DND-41 (cell line): ENCODE results near the gene SHD.

ENCODE experiments used
- ATAC-seq: fragments of 200-7000 bp; cut with Tn5 transposase; 3 replicates; pipeline ENCODE4 v1.9.1; 2021; ENCODE audit warnings: low read depth; ENCODE audit not compliant: insufficient read depth
- DNase-seq: peaks from one replicate; pipeline ENCODE4 v3.0.0-alpha.2; 2020
- H2AFZ ChIP-seq: 2 replicates; pipeline ENCODE4 v1.6.0; 2012; ENCODE audit warnings: low read depth, low read length
- H3K27ac ChIP-seq: 2 replicates; pipeline ENCODE4 v1.5.1; 2012; ENCODE audit warnings: low read length, inconsistent platforms
- H3K27me3 ChIP-seq: fragments of 200-600 bp; sonication (generic); 2 replicates; pipeline ENCODE4 v1.6.0; 2012; ENCODE audit warnings: low read length, mild to moderate bottlenecking, inconsistent platforms; ENCODE audit not compliant: insufficient read depth, poor library complexity
- H3K36me3 ChIP-seq: 2 replicates; pipeline ENCODE4 v1.5.1; 2012; ENCODE audit warnings: low read length, inconsistent platforms; ENCODE audit not compliant: insufficient read depth
- H3K4me1 ChIP-seq: 2 replicates; pipeline ENCODE4 v1.5.1; 2012; ENCODE audit warnings: mild to moderate bottlenecking, low read length; ENCODE audit not compliant: insufficient read depth
- H3K4me2 ChIP-seq: 2 replicates; pipeline ENCODE4 v1.6.0; 2012; ENCODE audit warnings: mild to moderate bottlenecking, moderate library complexity, low read length, inconsistent platforms; ENCODE audit not compliant: insufficient read depth
- H3K4me3 ChIP-seq, 2 experiments: fragments of 200-600 bp in 1 of 2; shearing (Covaris generic) in 1 of 2; 2 replicates each; pipeline ENCODE4 v1.5.1; 2012 to 2016; ENCODE audit warnings: inconsistent platforms in 2 of 2, low read length in 2 of 2, mild to moderate bottlenecking in 2 of 2, low read depth in 1 of 2, moderate library complexity in 1 of 2
- H3K79me2 ChIP-seq: 2 replicates; pipeline ENCODE4 v1.6.0; 2012; ENCODE audit warnings: low read length, inconsistent platforms; ENCODE audit not compliant: insufficient read depth
- H3K9ac ChIP-seq: 2 replicates; pipeline ENCODE4 v1.6.0; 2012; ENCODE audit warnings: low read depth, mild to moderate bottlenecking, inconsistent platforms, low read length, moderate library complexity
- H3K9me3 ChIP-seq: 2 replicates; pipeline ENCODE4 v1.5.1; 2012; ENCODE audit warnings: low read length, moderate library complexity, mild to moderate bottlenecking, inconsistent platforms; ENCODE audit not compliant: insufficient read depth, severe bottlenecking
- H4K20me1 ChIP-seq: 2 replicates; pipeline ENCODE4 v1.6.0; 2012; ENCODE audit warnings: low read length; ENCODE audit not compliant: insufficient read depth
- CTCF ChIP-seq: IDR thresholded peaks from 2 replicates; pipeline ENCODE4 v1.5.1; 2012; ENCODE audit warnings: borderline replicate concordance, low read length, moderate library complexity, mild to moderate bottlenecking; ENCODE audit not compliant: poor library complexity, severe bottlenecking; ENCODE audit errors: extremely low read depth
- EZH2 ChIP-seq: IDR thresholded peaks from 3 replicates; pipeline ENCODE4 v1.6.1; 2012; ENCODE audit warnings: borderline replicate concordance, low read depth, mild to moderate bottlenecking, moderate library complexity, low read length, inconsistent platforms; ENCODE audit not compliant: severe bottlenecking

The SHD gene

GRCh38 chr19:4300589-4300988 lies 21.5 kb downstream of the SHD start:
- DNase-seq (no peak), ATAC-seq (no peak)
- TF ChIP-seq CTCF (no peak), EZH2 (no peak)
- H3K4me3 ChIP-seq: no peak overlapping the region
- H3K79me2 ChIP-seq: no peaks in the 10 kb centered on the region
- H3K9me3 ChIP-seq: no peaks in the 10 kb centered on the region
- peaks cover 37% of the 10 kb centered on the region for H3K4me1 ChIP-seq
- H3K36me3 ChIP-seq: no peaks in the 10 kb centered on the region
- no peak overlapping the region for H3K4me2 ChIP-seq
- no peak overlapping the region for H3K27ac ChIP-seq
- H3K27me3 ChIP-seq: no peaks in the 10 kb centered on the region
- H2AFZ ChIP-seq: no peak overlapping the region
- H3K9ac ChIP-seq: no peak overlapping the region
- 0 out of 2 replicates have a peak, but pooled peaks cover 6% of the 10 kb centered on the region for H4K20me1 ChIP-seq

- H2AFZ ChIP-seq: peak overlapping the region; percentile 73
- H3K4me1 ChIP-seq: peaks cover 29% of the 10 kb centered on the region
- H3K4me3 ChIP-seq: peak overlapping the region in 1 of 2 experiments; percentile 53; a peak in 2 of 4 replicates
- TF ChIP-seq CTCF: no peak
- ATAC-seq: peak; percentile 18; the same call in 2 of the 3 replicates
- H4K20me1 ChIP-seq: no peaks in the 10 kb centered on the region
- H3K27ac ChIP-seq: peak overlapping the region; percentile 64
- H3K4me2 ChIP-seq: peak overlapping the region; percentile 64
- no peaks in the 10 kb centered on the region for H3K9me3 ChIP-seq
- H3K79me2 ChIP-seq: no peaks in the 10 kb centered on the region
- no peaks in the 10 kb centered on the region for H3K27me3 ChIP-seq
- no peaks in the 10 kb centered on the region for H3K36me3 ChIP-seq
- H3K9ac ChIP-seq: peak overlapping the region; percentile 50
- no peak for DNase-seq
These were observed 22.6 kb downstream of the SHD start for GRCh38 chr19:4301590-4302242.

- H3K4me3 ChIP-seq: peak within 1 kb of the TSS in 1 of 2 experiments; percentile 53; a peak in 2 of 4 replicates
- H3K79me2 ChIP-seq: no peaks in the 10 kb centered on the region
- H3K27ac ChIP-seq: peak within 1 kb of the TSS; percentile 64
- peak within 1 kb of the TSS; percentile 64 for H3K4me2 ChIP-seq
- no peaks in the 10 kb centered on the region for H3K36me3 ChIP-seq
- H4K20me1 ChIP-seq: no peaks in the 10 kb centered on the region
- TF ChIP-seq EZH2 (no peak), CTCF (no peak)
- DNase-seq (peak; percentile 43), ATAC-seq (peak; percentile 44)
- H3K9me3 ChIP-seq: no peaks in the 10 kb centered on the region
- H3K9ac ChIP-seq: peak within 1 kb of the TSS; percentile 50
- H3K27me3 ChIP-seq: no peaks in the 10 kb centered on the region
- peaks cover 24% of the 10 kb centered on the region for H3K4me1 ChIP-seq
- peak within 1 kb of the TSS; percentile 73 for H2AFZ ChIP-seq
These were observed 23.2 kb downstream of the SHD start, which contains the start of gene TMIGD2 for GRCh38 chr19:4302243-4302640. TSS of gene TMIGD2 (minus strand) at chr19:4302389. CDS start at chr19:4302385, 4 bp downstream.
